ENCODE measurements around the gene VPS26A.

VPS26A gene

GRCh38 chr10:69092959-69093850 lies 30.8 kb upstream of the VPS26A start:
- no peak overlapping the region for H3K4me3 ChIP-seq (replicated peaks in 1 of 2; ENCODE audit: low read depth in 2 of 2, low read length in 2 of 2)
- peak; percentile 91 to 92 for DNase-seq (ENCODE audit: low read depth in 2 of 2)
- TF ChIP-seq, protein P1, sequence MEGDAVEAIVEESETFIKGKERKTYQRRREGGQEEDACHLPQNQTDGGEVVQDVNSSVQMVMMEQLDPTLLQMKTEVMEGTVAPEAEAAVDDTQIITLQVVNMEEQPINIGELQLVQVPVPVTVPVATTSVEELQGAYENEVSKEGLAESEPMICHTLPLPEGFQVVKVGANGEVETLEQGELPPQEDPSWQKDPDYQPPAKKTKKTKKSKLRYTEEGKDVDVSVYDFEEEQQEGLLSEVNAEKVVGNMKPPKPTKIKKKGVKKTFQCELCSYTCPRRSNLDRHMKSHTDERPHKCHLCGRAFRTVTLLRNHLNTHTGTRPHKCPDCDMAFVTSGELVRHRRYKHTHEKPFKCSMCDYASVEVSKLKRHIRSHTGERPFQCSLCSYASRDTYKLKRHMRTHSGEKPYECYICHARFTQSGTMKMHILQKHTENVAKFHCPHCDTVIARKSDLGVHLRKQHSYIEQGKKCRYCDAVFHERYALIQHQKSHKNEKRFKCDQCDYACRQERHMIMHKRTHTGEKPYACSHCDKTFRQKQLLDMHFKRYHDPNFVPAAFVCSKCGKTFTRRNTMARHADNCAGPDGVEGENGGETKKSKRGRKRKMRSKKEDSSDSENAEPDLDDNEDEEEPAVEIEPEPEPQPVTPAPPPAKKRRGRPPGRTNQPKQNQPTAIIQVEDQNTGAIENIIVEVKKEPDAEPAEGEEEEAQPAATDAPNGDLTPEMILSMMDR (IDR thresholded peaks at IDR 0.05; ENCODE audit: low read depth, low read length): peak; percentile 59

GRCh38 chr10:69093933-69094332 lies 30.0 kb upstream of the VPS26A start:
- no peak overlapping the region for H3K4me3 ChIP-seq (replicated peaks in 1 of 2; ENCODE audit: low read depth in 2 of 2, low read length in 2 of 2)
- peak; percentile 47 to 68 for DNase-seq (ENCODE audit: low read depth in 2 of 2)
- TF ChIP-seq, protein P1 (IDR thresholded peaks at IDR 0.05; ENCODE audit: low read depth, low read length): no peak

DNA sequence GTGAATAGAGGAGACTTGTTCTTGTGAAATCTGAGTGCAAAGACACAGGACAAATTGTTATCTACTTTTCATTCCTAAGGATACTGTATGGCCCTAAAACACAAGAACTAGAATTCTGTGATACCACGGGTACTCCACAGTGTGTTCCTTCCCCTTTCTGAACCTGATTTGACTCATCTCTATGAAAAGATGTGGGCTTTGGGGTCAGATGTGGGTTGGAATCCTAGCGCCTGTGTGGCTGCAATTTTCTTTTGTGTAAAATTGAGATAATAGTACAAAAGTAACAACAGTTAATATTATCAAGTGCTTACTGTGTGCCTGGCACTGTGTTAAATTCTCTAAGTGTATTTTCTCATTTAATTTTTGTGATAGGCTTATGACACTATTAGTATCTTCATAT lies 27.9 kb upstream of the VPS26A start:
- DNase-seq (ENCODE audit: low read depth in 2 of 2): no peak
- no peak overlapping the region for H3K4me3 ChIP-seq (replicated peaks in 1 of 2; ENCODE audit: low read depth in 2 of 2, low read length in 2 of 2)

DNA sequence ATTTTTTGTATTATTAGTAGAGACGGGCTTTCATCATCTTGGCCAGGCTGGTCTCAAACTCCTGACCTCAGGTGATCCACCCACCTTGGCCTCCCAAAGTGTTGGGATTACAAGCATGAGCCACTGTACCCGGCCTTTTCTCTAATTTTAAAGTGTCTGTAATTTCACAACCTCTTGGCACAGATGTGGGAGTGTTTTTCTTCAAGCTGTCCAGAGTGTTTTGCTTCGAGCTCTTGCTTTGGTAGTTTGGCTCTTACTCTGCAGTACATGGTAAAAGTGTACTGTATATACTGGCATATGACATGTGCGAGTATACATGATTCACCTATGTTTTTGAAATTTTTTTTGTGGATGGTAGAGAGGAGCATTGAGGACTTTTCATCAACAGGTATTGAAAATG lies 26.2 kb upstream of the VPS26A start:
- TF ChIP-seq, protein P1 (IDR thresholded peaks at IDR 0.05; ENCODE audit: low read depth, low read length): no peak
- peak in 1 of 2 donors; percentile 66 for DNase-seq (ENCODE audit: low read depth in 2 of 2)
- H3K4me3 ChIP-seq (replicated peaks in 1 of 2; ENCODE audit: low read depth in 2 of 2, low read length in 2 of 2): no peak overlapping the region

More for the DNA sequence above, 27.9 kb upstream of the VPS26A start:
- TF ChIP-seq, protein P1 (IDR thresholded peaks at IDR 0.05; ENCODE audit: low read depth, low read length): no peak

- peak in 1 of 2 donors; percentile 37 for DNase-seq (ENCODE audit: low read depth in 2 of 2)
- no peak overlapping the region for H3K4me3 ChIP-seq (replicated peaks in 1 of 2; ENCODE audit: low read depth in 2 of 2, low read length in 2 of 2)
- TF ChIP-seq, protein P1 (IDR thresholded peaks at IDR 0.05; ENCODE audit: low read depth, low read length): no peak
Observed at GRCh38 chr10:69100136-69100872, 23.7 kb upstream of the VPS26A start.

DNA sequence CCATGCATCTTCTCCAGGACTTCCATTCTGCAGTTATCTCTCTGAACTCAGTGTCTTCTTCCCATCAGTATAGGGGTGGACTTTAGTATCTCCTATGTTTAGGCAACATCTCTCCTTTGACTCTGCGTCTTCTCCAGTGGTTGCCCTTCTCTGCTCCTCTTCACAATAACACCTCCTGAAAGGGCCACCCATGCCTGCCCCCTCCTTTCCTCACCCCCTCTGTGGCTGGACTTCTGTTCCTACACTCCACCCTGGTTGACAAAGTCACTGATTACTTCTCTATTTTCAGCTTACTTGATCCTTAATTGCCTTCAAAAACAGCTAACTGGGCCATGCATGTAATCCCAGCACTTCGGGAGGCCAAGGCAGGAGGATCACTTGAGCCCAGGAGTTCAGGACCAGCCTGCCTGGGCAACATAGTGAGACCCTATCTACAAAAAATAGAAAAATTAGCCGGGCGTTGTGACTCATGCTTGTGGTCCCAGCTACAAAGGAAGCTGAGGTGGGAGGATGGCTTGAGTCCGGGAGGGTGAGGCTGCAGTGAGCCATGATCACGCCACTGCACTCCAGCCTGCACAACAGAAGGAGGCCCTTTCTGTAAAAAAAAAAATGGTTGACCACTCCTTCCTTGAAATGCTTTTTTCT lies 22.4 kb upstream of the VPS26A start:
- H3K4me3 ChIP-seq (replicated peaks in 1 of 2; ENCODE audit: low read depth in 2 of 2, low read length in 2 of 2): no peak overlapping the region
- TF ChIP-seq, protein P1 (IDR thresholded peaks at IDR 0.05; ENCODE audit: low read depth, low read length): no peak
- peak; percentile 66 to 89 for DNase-seq (ENCODE audit: low read depth in 2 of 2)

Data from cardiac fibroblast (primary cell).